Measurements from ENCODE around the gene ASXL2. TPM values are rescaled to one million over a fixed set of nuclear protein-coding genes. Genes with fewer than 3 reads are reported as not detected.

Gene ASXL2
- total and polyA plus RNA-seq, 4 donors = 2.4 to 29.0 (median 12.3) TPM

- H3K4me3 ChIP-seq = no peak overlapping the region
- TF ChIP-seq, protein P1, sequence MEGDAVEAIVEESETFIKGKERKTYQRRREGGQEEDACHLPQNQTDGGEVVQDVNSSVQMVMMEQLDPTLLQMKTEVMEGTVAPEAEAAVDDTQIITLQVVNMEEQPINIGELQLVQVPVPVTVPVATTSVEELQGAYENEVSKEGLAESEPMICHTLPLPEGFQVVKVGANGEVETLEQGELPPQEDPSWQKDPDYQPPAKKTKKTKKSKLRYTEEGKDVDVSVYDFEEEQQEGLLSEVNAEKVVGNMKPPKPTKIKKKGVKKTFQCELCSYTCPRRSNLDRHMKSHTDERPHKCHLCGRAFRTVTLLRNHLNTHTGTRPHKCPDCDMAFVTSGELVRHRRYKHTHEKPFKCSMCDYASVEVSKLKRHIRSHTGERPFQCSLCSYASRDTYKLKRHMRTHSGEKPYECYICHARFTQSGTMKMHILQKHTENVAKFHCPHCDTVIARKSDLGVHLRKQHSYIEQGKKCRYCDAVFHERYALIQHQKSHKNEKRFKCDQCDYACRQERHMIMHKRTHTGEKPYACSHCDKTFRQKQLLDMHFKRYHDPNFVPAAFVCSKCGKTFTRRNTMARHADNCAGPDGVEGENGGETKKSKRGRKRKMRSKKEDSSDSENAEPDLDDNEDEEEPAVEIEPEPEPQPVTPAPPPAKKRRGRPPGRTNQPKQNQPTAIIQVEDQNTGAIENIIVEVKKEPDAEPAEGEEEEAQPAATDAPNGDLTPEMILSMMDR (IDR thresholded peaks at IDR 0.05; ENCODE audit: control extremely low read depth, extremely low read depth) = no peak
- WGBS, 2 donors = 93 to 95% methylated on average over 7 of the region's 7 CpGs
- no peaks in the 10 kb centered on the region for H3K9me3 ChIP-seq (ENCODE audit: control insufficient read depth in 4 of 4, insufficient read depth in 3 of 4, low read length in 3 of 4)
- no peaks in the 10 kb centered on the region for H3K27me3 ChIP-seq (ENCODE audit: control insufficient read depth in 3 of 3, insufficient read depth in 3 of 3, low read length in 2 of 3)
- no peak overlapping the region for H3K9ac ChIP-seq (ENCODE audit: insufficient read depth in 1 of 2, low read length in 2 of 2)
- DNase-seq (no peak), ATAC-seq (ENCODE audit: insufficient read depth, low FRiP score) (no peak)
- H3K4me1 ChIP-seq (ENCODE audit: control insufficient read depth in 5 of 5, insufficient read depth in 5 of 5, low read length in 5 of 5) = no peaks in the 10 kb centered on the region
- H3K36me3 ChIP-seq (ENCODE audit: control insufficient read depth in 4 of 4, insufficient read depth in 4 of 4, low read length in 4 of 4) = peaks cover 0 to 7% (median 3%) of the 10 kb centered on the region in 4 donors
- no peak overlapping the region for H3K27ac ChIP-seq (ENCODE audit: low read depth in 1 of 2, low read length in 1 of 2)
These were observed 32.3 kb downstream of the ASXL2 start for GRCh38 chr2:25845843-25846505.

DNA sequence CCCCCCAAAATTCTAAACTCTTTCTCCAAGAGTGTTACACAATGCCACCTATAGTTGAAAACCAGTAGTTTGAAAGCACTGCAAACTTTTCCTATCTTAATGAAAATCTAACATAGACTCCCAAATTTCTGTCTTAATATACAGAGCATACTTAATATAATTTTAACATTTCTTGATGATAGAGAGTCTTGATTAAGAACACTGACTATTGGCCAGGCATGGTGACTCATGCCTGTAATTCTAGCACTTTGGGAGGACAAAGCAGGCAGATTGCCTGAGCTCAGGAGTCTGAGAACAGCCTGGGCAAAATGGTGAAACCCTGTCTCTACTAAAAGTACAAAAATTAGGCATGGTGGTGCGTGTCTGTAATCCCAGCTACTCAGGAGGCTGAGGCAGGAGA lies 34.2 kb downstream of the ASXL2 start:
- ATAC-seq (ENCODE audit: insufficient read depth, low FRiP score) = no peak
- H3K27me3 ChIP-seq (ENCODE audit: control insufficient read depth in 3 of 3, insufficient read depth in 3 of 3, low read length in 2 of 3) = no peaks in the 10 kb centered on the region
- no peak overlapping the region for H3K27ac ChIP-seq (ENCODE audit: low read depth in 1 of 2, low read length in 1 of 2)
- H3K9me3 ChIP-seq (ENCODE audit: control insufficient read depth in 4 of 4, insufficient read depth in 3 of 4, low read length in 3 of 4) = no peaks in the 10 kb centered on the region
- H3K36me3 ChIP-seq (ENCODE audit: control insufficient read depth in 4 of 4, insufficient read depth in 4 of 4, low read length in 4 of 4) = peaks cover 0 to 7% (median 3%) of the 10 kb centered on the region in 4 donors
- no peak overlapping the region for H3K9ac ChIP-seq (ENCODE audit: insufficient read depth in 1 of 2, low read length in 2 of 2)
- TF ChIP-seq, protein P1 (IDR thresholded peaks at IDR 0.05; ENCODE audit: control extremely low read depth, extremely low read depth) = no peak
- no peak overlapping the region for H3K4me3 ChIP-seq
- no peak for DNase-seq
- 96 to 97% methylated on average over 1 of the region's 1 CpG for WGBS, 2 donors
- H3K4me1 ChIP-seq (ENCODE audit: control insufficient read depth in 5 of 5, insufficient read depth in 5 of 5, low read length in 5 of 5) = no peaks in the 10 kb centered on the region

GRCh38 chr2:25842155-25842554 lies 36.1 kb downstream of the ASXL2 start:
- H3K9ac ChIP-seq (ENCODE audit: insufficient read depth in 1 of 2, low read length in 2 of 2) = no peak overlapping the region
- WGBS, 2 donors = 93 to 100% methylated on average over 1 of the region's 1 CpG
- H3K27me3 ChIP-seq (ENCODE audit: control insufficient read depth in 3 of 3, insufficient read depth in 3 of 3, low read length in 2 of 3) = no peaks in the 10 kb centered on the region
- TF ChIP-seq, protein P1 (IDR thresholded peaks at IDR 0.05; ENCODE audit: control extremely low read depth, extremely low read depth) = no peak
- ATAC-seq (ENCODE audit: insufficient read depth, low FRiP score) (no peak), DNase-seq (no peak)
- no peaks in the 10 kb centered on the region for H3K9me3 ChIP-seq (ENCODE audit: control insufficient read depth in 4 of 4, insufficient read depth in 3 of 4, low read length in 3 of 4)
- peaks cover 0 to 7% (median 3%) of the 10 kb centered on the region in 4 donors for H3K36me3 ChIP-seq (ENCODE audit: control insufficient read depth in 4 of 4, insufficient read depth in 4 of 4, low read length in 4 of 4)
- H3K27ac ChIP-seq (ENCODE audit: low read depth in 1 of 2, low read length in 1 of 2) = no peak overlapping the region
- H3K4me3 ChIP-seq = no peak overlapping the region
- no peaks in the 10 kb centered on the region for H3K4me1 ChIP-seq (ENCODE audit: control insufficient read depth in 5 of 5, insufficient read depth in 5 of 5, low read length in 5 of 5)
